ENCODE measurements around the gene KIF12. TPM values are rescaled to one million over a fixed set of nuclear protein-coding genes. Genes with fewer than 3 reads are reported as not detected.

KIF12 gene
- total and polyA plus RNA-seq, 2 of the 13 experiments (the other 11 are each of a cell fraction or from before 2014, with no cell fraction given) = 1.8 to 12.5 TPM

DNA sequence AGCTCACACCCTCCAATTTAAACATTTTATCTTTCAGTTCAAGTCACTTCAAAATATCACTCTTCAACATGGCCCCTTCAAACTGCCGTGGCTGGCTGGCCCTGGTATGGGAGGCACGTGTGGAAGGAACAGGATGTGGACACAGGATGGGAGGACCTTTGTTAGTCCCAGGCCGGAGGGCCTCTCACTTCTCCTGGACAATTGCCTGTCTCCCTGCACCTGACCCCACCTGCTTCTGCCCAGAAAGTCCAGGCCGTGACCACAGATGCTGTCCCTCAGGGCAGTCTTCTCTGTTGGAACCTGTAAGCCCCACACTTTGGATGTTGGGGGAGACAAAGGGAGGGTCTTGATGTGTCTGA lies 40.4 kb downstream of the KIF12 start (continued):
- TF ChIP-seq, protein P1, sequence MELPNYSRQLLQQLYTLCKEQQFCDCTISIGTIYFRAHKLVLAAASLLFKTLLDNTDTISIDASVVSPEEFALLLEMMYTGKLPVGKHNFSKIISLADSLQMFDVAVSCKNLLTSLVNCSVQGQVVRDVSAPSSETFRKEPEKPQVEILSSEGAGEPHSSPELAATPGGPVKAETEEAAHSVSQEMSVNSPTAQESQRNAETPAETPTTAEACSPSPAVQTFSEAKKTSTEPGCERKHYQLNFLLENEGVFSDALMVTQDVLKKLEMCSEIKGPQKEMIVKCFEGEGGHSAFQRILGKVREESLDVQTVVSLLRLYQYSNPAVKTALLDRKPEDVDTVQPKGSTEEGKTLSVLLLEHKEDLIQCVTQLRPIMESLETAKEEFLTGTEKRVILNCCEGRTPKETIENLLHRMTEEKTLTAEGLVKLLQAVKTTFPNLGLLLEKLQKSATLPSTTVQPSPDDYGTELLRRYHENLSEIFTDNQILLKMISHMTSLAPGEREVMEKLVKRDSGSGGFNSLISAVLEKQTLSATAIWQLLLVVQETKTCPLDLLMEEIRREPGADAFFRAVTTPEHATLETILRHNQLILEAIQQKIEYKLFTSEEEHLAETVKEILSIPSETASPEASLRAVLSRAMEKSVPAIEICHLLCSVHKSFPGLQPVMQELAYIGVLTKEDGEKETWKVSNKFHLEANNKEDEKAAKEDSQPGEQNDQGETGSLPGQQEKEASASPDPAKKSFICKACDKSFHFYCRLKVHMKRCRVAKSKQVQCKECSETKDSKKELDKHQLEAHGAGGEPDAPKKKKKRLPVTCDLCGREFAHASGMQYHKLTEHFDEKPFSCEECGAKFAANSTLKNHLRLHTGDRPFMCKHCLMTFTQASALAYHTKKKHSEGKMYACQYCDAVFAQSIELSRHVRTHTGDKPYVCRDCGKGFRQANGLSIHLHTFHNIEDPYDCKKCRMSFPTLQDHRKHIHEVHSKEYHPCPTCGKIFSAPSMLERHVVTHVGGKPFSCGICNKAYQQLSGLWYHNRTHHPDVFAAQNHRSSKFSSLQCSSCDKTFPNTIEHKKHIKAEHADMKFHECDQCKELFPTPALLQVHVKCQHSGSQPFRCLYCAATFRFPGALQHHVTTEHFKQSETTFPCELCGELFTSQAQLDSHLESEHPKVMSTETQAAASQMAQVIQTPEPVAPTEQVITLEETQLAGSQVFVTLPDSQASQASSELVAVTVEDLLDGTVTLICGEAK (IDR thresholded peaks at IDR 0.05) = no peak
- TF ChIP-seq, protein P1 (CRISPR knock-in tag; IDR thresholded peaks at IDR 0.05) = no peak
- no peak for TF ChIP-seq SKI (IDR thresholded peaks at IDR 0.05; ENCODE audit: partially characterized antibody)
- TF ChIP-seq NR2F2 (IDR thresholded peaks at IDR 0.05; ENCODE audit: borderline replicate concordance, low read depth) = no peak
- TF ChIP-seq RFXAP (CRISPR knock-in tag; IDR thresholded peaks at IDR 0.05; ENCODE audit: borderline replicate concordance) = 0 out of 2 replicates have a peak, but pooled peaks have one; percentile 34
- no peak for TF ChIP-seq RARA (CRISPR knock-in tag; IDR thresholded peaks at IDR 0.05)
- TF ChIP-seq, protein P2, sequence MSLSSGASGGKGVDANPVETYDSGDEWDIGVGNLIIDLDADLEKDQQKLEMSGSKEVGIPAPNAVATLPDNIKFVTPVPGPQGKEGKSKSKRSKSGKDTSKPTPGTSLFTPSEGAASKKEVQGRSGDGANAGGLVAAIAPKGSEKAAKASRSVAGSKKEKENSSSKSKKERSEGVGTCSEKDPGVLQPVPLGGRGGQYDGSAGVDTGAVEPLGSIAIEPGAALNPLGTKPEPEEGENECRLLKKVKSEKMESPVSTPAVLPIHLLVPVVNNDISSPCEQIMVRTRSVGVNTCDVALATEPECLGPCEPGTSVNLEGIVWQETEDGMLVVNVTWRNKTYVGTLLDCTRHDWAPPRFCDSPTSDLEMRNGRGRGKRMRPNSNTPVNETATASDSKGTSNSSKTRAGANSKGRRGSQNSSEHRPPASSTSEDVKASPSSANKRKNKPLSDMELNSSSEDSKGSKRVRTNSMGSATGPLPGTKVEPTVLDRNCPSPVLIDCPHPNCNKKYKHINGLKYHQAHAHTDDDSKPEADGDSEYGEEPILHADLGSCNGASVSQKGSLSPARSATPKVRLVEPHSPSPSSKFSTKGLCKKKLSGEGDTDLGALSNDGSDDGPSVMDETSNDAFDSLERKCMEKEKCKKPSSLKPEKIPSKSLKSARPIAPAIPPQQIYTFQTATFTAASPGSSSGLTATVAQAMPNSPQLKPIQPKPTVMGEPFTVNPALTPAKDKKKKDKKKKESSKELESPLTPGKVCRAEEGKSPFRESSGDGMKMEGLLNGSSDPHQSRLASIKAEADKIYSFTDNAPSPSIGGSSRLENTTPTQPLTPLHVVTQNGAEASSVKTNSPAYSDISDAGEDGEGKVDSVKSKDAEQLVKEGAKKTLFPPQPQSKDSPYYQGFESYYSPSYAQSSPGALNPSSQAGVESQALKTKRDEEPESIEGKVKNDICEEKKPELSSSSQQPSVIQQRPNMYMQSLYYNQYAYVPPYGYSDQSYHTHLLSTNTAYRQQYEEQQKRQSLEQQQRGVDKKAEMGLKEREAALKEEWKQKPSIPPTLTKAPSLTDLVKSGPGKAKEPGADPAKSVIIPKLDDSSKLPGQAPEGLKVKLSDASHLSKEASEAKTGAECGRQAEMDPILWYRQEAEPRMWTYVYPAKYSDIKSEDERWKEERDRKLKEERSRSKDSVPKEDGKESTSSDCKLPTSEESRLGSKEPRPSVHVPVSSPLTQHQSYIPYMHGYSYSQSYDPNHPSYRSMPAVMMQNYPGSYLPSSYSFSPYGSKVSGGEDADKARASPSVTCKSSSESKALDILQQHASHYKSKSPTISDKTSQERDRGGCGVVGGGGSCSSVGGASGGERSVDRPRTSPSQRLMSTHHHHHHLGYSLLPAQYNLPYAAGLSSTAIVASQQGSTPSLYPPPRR (CRISPR knock-in tag; IDR thresholded peaks at IDR 0.05; ENCODE audit: borderline replicate concordance) = peak; percentile 37; the same call in 1 of the 2 replicates
- no peak for TF ChIP-seq ZFP82 (CRISPR knock-in tag; IDR thresholded peaks at IDR 0.05; ENCODE audit: borderline replicate concordance)
- TF ChIP-seq TBP (CRISPR knock-in tag; IDR thresholded peaks at IDR 0.05) = no peak
- TF ChIP-seq, protein P3, sequence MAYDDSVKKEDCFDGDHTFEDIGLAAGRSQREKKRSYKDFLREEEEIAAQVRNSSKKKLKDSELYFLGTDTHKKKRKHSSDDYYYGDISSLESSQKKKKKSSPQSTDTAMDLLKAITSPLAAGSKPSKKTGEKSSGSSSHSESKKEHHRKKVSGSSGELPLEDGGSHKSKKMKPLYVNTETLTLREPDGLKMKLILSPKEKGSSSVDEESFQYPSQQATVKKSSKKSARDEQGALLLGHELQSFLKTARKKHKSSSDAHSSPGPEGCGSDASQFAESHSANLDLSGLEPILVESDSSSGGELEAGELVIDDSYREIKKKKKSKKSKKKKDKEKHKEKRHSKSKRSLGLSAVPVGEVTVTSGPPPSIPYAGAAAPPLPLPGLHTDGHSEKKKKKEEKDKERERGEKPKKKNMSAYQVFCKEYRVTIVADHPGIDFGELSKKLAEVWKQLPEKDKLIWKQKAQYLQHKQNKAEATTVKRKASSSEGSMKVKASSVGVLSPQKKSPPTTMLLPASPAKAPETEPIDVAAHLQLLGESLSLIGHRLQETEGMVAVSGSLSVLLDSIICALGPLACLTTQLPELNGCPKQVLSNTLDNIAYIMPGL (CRISPR knock-in tag; IDR thresholded peaks at IDR 0.05; ENCODE audit: borderline replicate concordance in 1 of 2, low read depth in 1 of 2) = 0 out of 4 replicates have a peak, but pooled peaks have one; percentile 16 to 27
- TF ChIP-seq, protein P4, sequence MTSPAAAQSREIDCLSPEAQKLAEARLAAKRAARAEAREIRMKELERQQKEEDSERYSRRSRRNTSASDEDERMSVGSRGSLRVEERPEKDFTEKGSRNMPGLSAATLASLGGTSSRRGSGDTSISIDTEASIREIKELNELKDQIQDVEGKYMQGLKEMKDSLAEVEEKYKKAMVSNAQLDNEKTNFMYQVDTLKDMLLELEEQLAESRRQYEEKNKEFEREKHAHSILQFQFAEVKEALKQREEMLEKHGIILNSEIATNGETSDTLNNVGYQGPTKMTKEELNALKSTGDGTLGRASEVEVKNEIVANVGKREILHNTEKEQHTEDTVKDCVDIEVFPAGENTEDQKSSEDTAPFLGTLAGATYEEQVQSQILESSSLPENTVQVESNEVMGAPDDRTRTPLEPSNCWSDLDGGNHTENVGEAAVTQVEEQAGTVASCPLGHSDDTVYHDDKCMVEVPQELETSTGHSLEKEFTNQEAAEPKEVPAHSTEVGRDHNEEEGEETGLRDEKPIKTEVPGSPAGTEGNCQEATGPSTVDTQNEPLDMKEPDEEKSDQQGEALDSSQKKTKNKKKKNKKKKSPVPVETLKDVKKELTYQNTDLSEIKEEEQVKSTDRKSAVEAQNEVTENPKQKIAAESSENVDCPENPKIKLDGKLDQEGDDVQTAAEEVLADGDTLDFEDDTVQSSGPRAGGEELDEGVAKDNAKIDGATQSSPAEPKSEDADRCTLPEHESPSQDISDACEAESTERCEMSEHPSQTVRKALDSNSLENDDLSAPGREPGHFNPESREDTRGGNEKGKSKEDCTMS (CRISPR knock-in tag; conservative IDR thresholded peaks at IDR 0.05) = no peak
